Neural crest cell (in vitro differentiated cells): ENCODE measurements around the gene CRNKL1. TPM values are rescaled to one million over a fixed set of nuclear protein-coding genes. Genes with fewer than 3 reads are reported as not detected.

Source experiments
- DNase-seq: peaks from one replicate; pipeline ENCODE4 v3.0.0; 2021; ENCODE audit warnings: low read depth, mixed read lengths, low spot score
- H3K27ac Mint-ChIP-seq: one replicate; pipeline ENCODE4 v1.8.0; 2021; ENCODE audit warnings: mild to moderate bottlenecking, mixed read lengths; ENCODE audit not compliant: unreplicated experiment
- H3K27me3 Mint-ChIP-seq: 2 replicates; pipeline ENCODE4 v1.8.0; 2021; ENCODE audit warnings: low read depth, mild to moderate bottlenecking, mixed read lengths
- H3K36me3 Mint-ChIP-seq: 2 replicates; pipeline ENCODE4 v1.8.0; 2021; ENCODE audit warnings: low read depth, mild to moderate bottlenecking, mixed read lengths
- H3K4me1 Mint-ChIP-seq: 2 replicates; pipeline ENCODE4 v1.8.0; 2021; ENCODE audit warnings: mixed read lengths
- H3K4me3 Mint-ChIP-seq: one replicate; pipeline ENCODE4 v1.8.0; 2021; ENCODE audit warnings: mild to moderate bottlenecking, mixed read lengths
- H3K9me3 Mint-ChIP-seq: 2 replicates; pipeline ENCODE4 v1.8.0; 2021; ENCODE audit warnings: mixed read lengths
- total RNA-seq: library from RNA; stranded (reverse); gene quantifications from 2 replicates; pipeline ENCODE4 v1.2.1, GENCODE V29; 2021
- TF ChIP-seq, protein P1 (sequence below): fragments of 200-600 bp; sonication (generic); conservative IDR thresholded peaks from 2 replicates; pipeline ENCODE4 v1.5.0; 2021; ENCODE audit warnings: antibody characterized with exemption, mild to moderate bottlenecking

Gene CRNKL1
- total RNA-seq, 1 donor from 2014 or later, result 25.8 TPM

DNA sequence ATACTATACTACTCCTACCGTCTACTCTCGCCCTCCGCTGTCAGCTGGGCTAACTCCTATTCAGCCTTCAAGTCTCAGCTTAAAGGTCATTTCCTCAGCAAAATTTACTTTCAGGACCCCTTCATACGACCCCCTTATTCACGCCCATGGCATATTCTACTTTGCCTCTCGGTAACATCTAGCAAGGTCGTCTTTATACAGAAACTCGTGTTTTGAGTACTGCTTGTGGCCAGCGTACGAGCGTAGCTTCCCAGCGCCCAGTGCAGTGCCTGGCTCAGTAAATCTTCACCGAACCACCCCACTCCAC is 546 bp downstream of the CRNKL1 start:
- H3K9me3 Mint-ChIP-seq, result no peaks in the 10 kb centered on the region
- H3K36me3 Mint-ChIP-seq, result peaks cover 4% of the 10 kb centered on the region
- H3K27ac Mint-ChIP-seq, result peak overlapping the region; percentile 84
- H3K27me3 Mint-ChIP-seq, result peaks cover 6% of the 10 kb centered on the region
- H3K4me3 Mint-ChIP-seq, result peak overlapping the region; percentile 98
- peaks cover 13% of the 10 kb centered on the region for H3K4me1 Mint-ChIP-seq
- DNase-seq, result no peak
- TF ChIP-seq, protein P1, sequence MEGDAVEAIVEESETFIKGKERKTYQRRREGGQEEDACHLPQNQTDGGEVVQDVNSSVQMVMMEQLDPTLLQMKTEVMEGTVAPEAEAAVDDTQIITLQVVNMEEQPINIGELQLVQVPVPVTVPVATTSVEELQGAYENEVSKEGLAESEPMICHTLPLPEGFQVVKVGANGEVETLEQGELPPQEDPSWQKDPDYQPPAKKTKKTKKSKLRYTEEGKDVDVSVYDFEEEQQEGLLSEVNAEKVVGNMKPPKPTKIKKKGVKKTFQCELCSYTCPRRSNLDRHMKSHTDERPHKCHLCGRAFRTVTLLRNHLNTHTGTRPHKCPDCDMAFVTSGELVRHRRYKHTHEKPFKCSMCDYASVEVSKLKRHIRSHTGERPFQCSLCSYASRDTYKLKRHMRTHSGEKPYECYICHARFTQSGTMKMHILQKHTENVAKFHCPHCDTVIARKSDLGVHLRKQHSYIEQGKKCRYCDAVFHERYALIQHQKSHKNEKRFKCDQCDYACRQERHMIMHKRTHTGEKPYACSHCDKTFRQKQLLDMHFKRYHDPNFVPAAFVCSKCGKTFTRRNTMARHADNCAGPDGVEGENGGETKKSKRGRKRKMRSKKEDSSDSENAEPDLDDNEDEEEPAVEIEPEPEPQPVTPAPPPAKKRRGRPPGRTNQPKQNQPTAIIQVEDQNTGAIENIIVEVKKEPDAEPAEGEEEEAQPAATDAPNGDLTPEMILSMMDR, result no peak

DNA sequence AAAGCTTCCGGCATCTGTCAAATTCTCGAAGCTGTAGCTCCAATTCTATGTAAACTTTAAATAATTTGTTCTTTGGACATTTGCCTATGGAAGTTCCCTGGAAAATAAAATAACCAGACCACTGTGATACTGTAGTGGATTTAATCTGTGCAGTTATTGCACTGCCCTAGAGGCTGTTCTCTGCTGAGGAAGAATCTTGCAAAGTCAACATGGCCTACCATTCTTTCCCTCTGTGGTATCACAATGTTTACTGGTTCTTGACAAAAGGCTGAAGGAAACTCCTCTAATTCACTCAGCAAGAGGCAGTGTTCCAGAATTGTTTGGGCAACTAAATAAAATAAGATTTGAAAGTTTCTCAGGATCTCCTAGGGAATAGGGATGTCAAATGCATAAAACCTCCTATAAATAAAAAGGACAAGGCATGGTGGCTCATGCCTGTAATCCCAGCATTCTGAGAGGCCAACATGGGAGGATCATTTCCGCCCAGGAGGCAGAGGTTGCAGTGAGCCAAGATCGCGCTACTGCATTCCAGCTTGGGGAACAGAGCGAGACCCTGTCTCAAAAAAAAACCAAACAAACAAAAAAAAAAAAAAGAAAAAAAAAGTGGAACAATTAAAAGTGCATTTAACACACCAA is 12.4 kb downstream of the CRNKL1 start:
- H3K27me3 Mint-ChIP-seq, result no peaks in the 10 kb centered on the region
- H3K36me3 Mint-ChIP-seq, result peaks cover 13% of the 10 kb centered on the region
- no peak for DNase-seq
- no peaks in the 10 kb centered on the region for H3K4me1 Mint-ChIP-seq
- H3K9me3 Mint-ChIP-seq, result no peaks in the 10 kb centered on the region
- no peak overlapping the region for H3K4me3 Mint-ChIP-seq
- TF ChIP-seq, protein P1, result no peak
- no peak overlapping the region for H3K27ac Mint-ChIP-seq

DNA sequence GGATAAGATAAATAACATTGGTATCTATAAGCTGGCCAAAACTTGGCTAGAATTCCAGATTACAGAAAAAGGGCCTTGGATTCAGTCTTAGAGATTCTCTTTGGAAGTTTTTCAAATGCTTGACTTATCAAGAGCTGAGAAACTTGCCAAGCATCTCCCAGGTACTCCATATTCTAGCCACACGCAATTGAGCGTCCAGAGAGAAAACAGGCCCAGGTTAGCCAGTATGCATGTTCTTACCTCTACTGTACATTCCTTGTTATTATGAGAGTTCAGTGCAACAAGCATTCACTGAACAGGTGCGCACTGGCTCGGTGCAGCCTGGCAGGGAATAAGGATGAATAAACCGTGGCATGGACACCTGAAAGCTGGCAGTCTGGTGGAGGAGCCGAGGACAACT is 13.7 kb downstream of the CRNKL1 start:
- Mint-ChIP-seq H3K4me3 (no peak overlapping the region), H3K27ac (no peak overlapping the region), H3K9me3 (no peaks in the 10 kb centered on the region), H3K4me1 (no peaks in the 10 kb centered on the region), H3K27me3 (no peaks in the 10 kb centered on the region), H3K36me3 (peaks cover 13% of the 10 kb centered on the region)
- TF ChIP-seq, protein P1, result no peak
- DNase-seq, result no peak

DNA sequence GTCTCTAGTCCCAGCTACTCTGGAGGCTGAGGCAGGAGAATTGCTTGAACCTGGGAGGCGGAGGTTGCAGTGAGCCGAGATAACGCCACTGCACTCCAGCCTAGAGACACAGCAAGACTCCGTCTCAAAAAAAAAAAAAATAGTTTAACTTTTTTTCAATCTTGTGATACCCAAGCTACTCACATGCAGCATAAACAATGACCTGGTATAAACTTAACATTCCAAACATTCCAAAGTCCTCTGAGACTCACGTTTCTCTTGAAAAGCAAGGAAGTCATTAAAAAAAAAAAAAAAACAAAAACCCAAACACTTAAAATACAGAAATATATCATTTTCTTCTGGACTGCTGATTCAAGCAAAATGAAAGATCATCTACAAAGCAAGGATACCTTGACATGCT is 14.3 kb downstream of the CRNKL1 start:
- TF ChIP-seq, protein P1, result no peak
- Mint-ChIP-seq H3K27ac (no peak overlapping the region), H3K4me3 (no peak overlapping the region), H3K27me3 (no peaks in the 10 kb centered on the region), H3K9me3 (no peaks in the 10 kb centered on the region), H3K4me1 (no peaks in the 10 kb centered on the region), H3K36me3 (peaks cover 13% of the 10 kb centered on the region)
- DNase-seq, result no peak

DNA sequence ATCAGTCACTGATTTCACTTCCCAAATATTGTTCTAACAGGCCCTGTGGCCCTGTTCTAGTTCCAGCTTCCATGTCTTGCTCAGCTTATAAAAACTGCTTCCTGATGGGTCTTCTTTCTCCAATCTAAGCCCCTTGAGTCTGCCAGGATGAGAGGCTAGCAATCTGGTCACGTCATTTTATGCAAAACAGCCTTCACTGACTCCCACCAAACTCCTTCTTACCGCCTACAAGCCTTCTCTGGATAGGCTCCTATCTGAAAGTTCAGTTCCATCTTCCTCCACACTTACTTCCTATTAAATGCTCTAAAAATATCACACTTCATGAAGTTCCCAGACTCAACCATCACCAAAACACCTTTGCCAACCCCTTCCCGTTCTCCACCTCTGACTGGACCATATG is 15.5 kb downstream of the CRNKL1 start:
- no peaks in the 10 kb centered on the region for H3K9me3 Mint-ChIP-seq
- no peaks in the 10 kb centered on the region for H3K27me3 Mint-ChIP-seq
- peaks cover 13% of the 10 kb centered on the region for H3K36me3 Mint-ChIP-seq
- TF ChIP-seq, protein P1, result no peak
- no peak for DNase-seq
- H3K4me1 Mint-ChIP-seq, result no peaks in the 10 kb centered on the region
- H3K4me3 Mint-ChIP-seq, result no peak overlapping the region
- H3K27ac Mint-ChIP-seq, result no peak overlapping the region
